ENCODE data around the gene SGSM2. TPM values are rescaled to one million over a fixed set of nuclear protein-coding genes. Genes with fewer than 3 reads are reported as not detected.
A peak's percentile ranks its signal among the peaks of the same experiment; 100 is the strongest.

SGSM2 gene
- total and polyA plus RNA-seq, 2 of the 13 experiments (the other 11 are each of a cell fraction or from before 2014, with no cell fraction given), result 30.4 to 51.3 TPM

DNA sequence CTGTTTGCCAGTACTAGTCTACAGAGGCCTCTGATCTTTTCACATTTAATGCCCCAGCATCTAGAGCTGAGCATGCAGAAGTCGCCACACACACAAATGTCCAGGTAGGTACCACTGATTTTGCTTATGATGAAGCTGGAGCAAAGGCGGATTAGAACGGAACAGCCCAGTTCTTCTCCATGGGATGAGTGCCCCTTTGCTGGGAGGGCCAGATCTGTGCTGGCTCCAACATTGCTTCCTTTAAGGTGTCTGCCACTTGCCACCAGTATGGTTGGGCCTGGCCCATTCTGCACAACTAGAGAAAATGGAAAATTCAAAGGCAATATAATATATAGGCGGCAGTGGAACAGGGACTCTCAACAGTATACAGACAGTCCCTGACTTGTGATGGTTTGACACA is 65.7 kb downstream of the SGSM2 start (continued):
- TF ChIP-seq, protein P1, sequence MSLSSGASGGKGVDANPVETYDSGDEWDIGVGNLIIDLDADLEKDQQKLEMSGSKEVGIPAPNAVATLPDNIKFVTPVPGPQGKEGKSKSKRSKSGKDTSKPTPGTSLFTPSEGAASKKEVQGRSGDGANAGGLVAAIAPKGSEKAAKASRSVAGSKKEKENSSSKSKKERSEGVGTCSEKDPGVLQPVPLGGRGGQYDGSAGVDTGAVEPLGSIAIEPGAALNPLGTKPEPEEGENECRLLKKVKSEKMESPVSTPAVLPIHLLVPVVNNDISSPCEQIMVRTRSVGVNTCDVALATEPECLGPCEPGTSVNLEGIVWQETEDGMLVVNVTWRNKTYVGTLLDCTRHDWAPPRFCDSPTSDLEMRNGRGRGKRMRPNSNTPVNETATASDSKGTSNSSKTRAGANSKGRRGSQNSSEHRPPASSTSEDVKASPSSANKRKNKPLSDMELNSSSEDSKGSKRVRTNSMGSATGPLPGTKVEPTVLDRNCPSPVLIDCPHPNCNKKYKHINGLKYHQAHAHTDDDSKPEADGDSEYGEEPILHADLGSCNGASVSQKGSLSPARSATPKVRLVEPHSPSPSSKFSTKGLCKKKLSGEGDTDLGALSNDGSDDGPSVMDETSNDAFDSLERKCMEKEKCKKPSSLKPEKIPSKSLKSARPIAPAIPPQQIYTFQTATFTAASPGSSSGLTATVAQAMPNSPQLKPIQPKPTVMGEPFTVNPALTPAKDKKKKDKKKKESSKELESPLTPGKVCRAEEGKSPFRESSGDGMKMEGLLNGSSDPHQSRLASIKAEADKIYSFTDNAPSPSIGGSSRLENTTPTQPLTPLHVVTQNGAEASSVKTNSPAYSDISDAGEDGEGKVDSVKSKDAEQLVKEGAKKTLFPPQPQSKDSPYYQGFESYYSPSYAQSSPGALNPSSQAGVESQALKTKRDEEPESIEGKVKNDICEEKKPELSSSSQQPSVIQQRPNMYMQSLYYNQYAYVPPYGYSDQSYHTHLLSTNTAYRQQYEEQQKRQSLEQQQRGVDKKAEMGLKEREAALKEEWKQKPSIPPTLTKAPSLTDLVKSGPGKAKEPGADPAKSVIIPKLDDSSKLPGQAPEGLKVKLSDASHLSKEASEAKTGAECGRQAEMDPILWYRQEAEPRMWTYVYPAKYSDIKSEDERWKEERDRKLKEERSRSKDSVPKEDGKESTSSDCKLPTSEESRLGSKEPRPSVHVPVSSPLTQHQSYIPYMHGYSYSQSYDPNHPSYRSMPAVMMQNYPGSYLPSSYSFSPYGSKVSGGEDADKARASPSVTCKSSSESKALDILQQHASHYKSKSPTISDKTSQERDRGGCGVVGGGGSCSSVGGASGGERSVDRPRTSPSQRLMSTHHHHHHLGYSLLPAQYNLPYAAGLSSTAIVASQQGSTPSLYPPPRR (CRISPR knock-in tag; IDR thresholded peaks at IDR 0.05; ENCODE audit: borderline replicate concordance), result no peak
- TF ChIP-seq ZNF737 (CRISPR knock-in tag; IDR thresholded peaks at IDR 0.05; ENCODE audit: borderline replicate concordance), result no peak

DNA sequence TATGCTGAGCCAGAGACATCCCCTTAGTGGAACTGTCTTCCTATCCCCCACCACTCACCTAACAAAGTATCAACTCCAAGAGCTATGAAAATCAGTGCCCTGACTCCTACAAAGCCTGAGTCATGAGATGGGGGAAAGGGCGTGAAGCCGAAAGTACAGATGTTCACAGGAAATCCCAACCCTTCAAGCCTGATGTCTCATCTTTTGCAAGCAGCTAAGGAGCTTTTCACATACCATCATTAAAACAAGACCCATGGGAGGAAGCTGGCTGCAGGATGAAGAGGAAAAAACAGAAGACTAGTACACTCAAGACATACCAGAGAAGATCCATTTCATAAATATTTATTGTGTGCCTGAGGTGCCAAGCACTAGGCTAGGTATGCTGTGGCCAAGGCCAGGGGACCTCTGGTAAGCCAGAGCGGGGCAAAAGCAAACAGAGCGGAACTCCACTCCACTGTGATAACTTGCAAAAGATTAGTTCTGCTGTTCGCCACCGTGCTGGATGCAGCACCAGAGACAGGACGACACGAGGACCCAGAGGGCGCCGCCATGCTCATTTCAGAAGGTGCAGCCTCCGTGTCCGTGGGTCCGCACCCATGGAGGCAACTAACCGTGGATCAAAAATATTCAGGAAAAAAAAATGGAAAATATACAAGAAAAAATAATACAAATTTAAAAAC is 68.1 kb downstream of the SGSM2 start:
- no peak overlapping the region for H3K27ac ChIP-seq (ENCODE audit: extremely low read length, insufficient read depth, low read length)
- DNase-seq (ENCODE audit: low spot score), result no peak
- ChIA-PET CTCF (ENCODE audit: low intra/inter-chr PET ratio, low total read pairs) (no interaction called here), POLR2A (interaction anchor here (1.2 kb wide), 1 partner anchor 23 kb away, joined by 3 read pairs; no protein-coding TSS in a partner anchor)
- WGBS (ENCODE audit: low lambda C conversion rate), result 85% methylated on average over 14 of the region's 14 CpGs
- TF ChIP-seq ZNF549 (CRISPR knock-in tag; IDR thresholded peaks at IDR 0.05), result no peak
- peak; percentile 92 for TF ChIP-seq ZNF768 (CRISPR knock-in tag; IDR thresholded peaks at IDR 0.05)
- TF ChIP-seq, protein P2, sequence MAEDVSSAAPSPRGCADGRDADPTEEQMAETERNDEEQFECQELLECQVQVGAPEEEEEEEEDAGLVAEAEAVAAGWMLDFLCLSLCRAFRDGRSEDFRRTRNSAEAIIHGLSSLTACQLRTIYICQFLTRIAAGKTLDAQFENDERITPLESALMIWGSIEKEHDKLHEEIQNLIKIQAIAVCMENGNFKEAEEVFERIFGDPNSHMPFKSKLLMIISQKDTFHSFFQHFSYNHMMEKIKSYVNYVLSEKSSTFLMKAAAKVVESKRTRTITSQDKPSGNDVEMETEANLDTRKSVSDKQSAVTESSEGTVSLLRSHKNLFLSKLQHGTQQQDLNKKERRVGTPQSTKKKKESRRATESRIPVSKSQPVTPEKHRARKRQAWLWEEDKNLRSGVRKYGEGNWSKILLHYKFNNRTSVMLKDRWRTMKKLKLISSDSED (CRISPR knock-in tag; IDR thresholded peaks at IDR 0.05), result no peak
- FAIRE-seq, result no peak
- H3K79me2 ChIP-seq (ENCODE audit: insufficient read depth, low read length), result no peaks in the 10 kb centered on the region
- no peaks in the 10 kb centered on the region; the same call in 1 of the 2 replicates for H4K20me1 ChIP-seq (ENCODE audit: insufficient read depth, low read length)
- H3K4me2 ChIP-seq (ENCODE audit: low read depth, low read length), result no peak overlapping the region
- H3K27me3 ChIP-seq (ENCODE audit: control insufficient read depth in 1 of 2, insufficient read depth in 2 of 2, low read length in 2 of 2), result no peaks in the 10 kb centered on the region; a peak in 1 of 5 replicates
- in situ Hi-C loops (cut with HindIII; ENCODE audit: extremely low pct_ligation_motif_present, low pct_unique_long_range_greater_than_20kb) (no loop called here), intact Hi-C loops (cut with micrococcal nuclease; ENCODE audit: unreplicated experiment) (no loop called here)
- no peak overlapping the region for H3K9ac ChIP-seq (ENCODE audit: insufficient read depth, low read depth, low read length)
- no peak overlapping the region for H3K4me3 ChIP-seq (replicated peaks in 1 of 3; ENCODE audit: insufficient read depth in 1 of 3, low read depth in 2 of 3, low read length in 3 of 3)
- H3K36me3 ChIP-seq (replicated peaks in 1 of 2; ENCODE audit: control insufficient read depth in 1 of 2, insufficient read depth in 2 of 2, low read length in 2 of 2), result no peaks in the 10 kb centered on the region
- peaks cover 28% of the 10 kb centered on the region for H3K4me1 ChIP-seq (ENCODE audit: insufficient read depth, low read length)
- H2AFZ ChIP-seq (ENCODE audit: low read length), result no peak overlapping the region
- BruUV-seq (replicated peaks), result no TSS peak
- no peak for ATAC-seq
- no peaks in the 10 kb centered on the region for H3K9me3 ChIP-seq (ENCODE audit: low read length)

All from HepG2 (cell line).